HepG2 (cell line): ENCODE measurements around the gene P2RY8. TPM values are rescaled to one million over a fixed set of nuclear protein-coding genes. Genes with fewer than 3 reads are reported as not detected.

Source experiments
- EZH2 ChIP-seq: conservative IDR thresholded peaks from 2 replicates; pipeline ENCODE4 v1.6.1; 2012; ENCODE audit warnings: mild to moderate bottlenecking, low read depth, low read length, moderate library complexity
- MLXIP ChIP-seq: sonication (generic); formaldehyde crosslinking; IDR thresholded peaks from 2 replicates; pipeline ENCODE4 v1.9.0; 2021; ENCODE audit warnings: missing genetic modification reagents, borderline replicate concordance
- MTA1 ChIP-seq: sonication (generic); formaldehyde crosslinking; IDR thresholded peaks from 2 replicates; pipeline ENCODE4 v1.4.0; 2020; ENCODE audit warnings: missing genetic modification reagents, mild to moderate bottlenecking, borderline replicate concordance
- POLR2A ChIP-seq, 2 experiments: IDR thresholded peaks; 2 replicates each; pipeline ENCODE4 v1.6.1; 2011; ENCODE audit warnings: low read depth in 2 of 2, low read length in 2 of 2, mild to moderate bottlenecking in 1 of 2, moderate library complexity in 1 of 2; ENCODE audit not compliant: insufficient read depth in 1 of 2
- REPIN1 ChIP-seq: sonication (generic); formaldehyde crosslinking; IDR thresholded peaks from 2 replicates; pipeline ENCODE4 v1.8.0; 2022; ENCODE audit warnings: missing genetic modification reagents, low read depth, mild to moderate bottlenecking, borderline replicate concordance
- SALL2 ChIP-seq: sonication (generic); formaldehyde crosslinking; IDR thresholded peaks from 2 replicates; pipeline ENCODE4 v1.8.1; 2023; ENCODE audit warnings: mild to moderate bottlenecking, missing genetic modification reagents, inconsistent platforms
- TCF12 ChIP-seq, 2 experiments: fragments of 450-650 bp in 1 of 2; sonication (generic) in 1 of 2; formaldehyde crosslinking in 1 of 2; IDR thresholded peaks; 2 replicates each; pipeline versions ENCODE4 v1.6.1 to v1.8.0; 2017 to 2022; ENCODE audit warnings: antibody characterized with exemption in 1 of 2, mild to moderate bottlenecking in 1 of 2, missing genetic modification reagents in 1 of 2, moderate library complexity in 1 of 2
- TFE3 ChIP-seq: IDR thresholded peaks from 2 replicates; pipeline ENCODE4 v1.6.1; 2016
- ZFP37 ChIP-seq: sonication (generic); formaldehyde crosslinking; IDR thresholded peaks from 2 replicates; pipeline ENCODE4 v1.4.0; 2020; ENCODE audit warnings: missing genetic modification reagents, borderline replicate concordance
- ZNF383 ChIP-seq: sonication (generic); formaldehyde crosslinking; IDR thresholded peaks from 2 replicates; pipeline ENCODE4 v1.4.0; 2020; ENCODE audit warnings: missing genetic modification reagents, mild to moderate bottlenecking, borderline replicate concordance
- ZNF543 ChIP-seq: sonication (generic); formaldehyde crosslinking; IDR thresholded peaks from 2 replicates; pipeline ENCODE4 v1.4.0; 2020; ENCODE audit warnings: mild to moderate bottlenecking, missing genetic modification reagents
- ZNF552 ChIP-seq: sonication (generic); formaldehyde crosslinking; IDR thresholded peaks from 2 replicates; pipeline ENCODE4 v1.9.0; 2022; ENCODE audit warnings: missing genetic modification reagents, mild to moderate bottlenecking, borderline replicate concordance
- ZNF777 ChIP-seq: sonication (generic); formaldehyde crosslinking; IDR thresholded peaks from 2 replicates; pipeline ENCODE4 v1.4.0; 2020; ENCODE audit warnings: missing genetic modification reagents
- polyA plus RNA-seq, 8 experiments: library from polyadenylated mRNA; depleted of rRNA in 3 of 8; stranded (reverse) in 7 of 8; unstranded in 1 of 8; fragments of >200 nt; fragmentation: Illumina TruSeq in 4 of 8; extraction: Trizol in 4 of 8; gene quantifications; 2 replicates each; pipeline versions ENCODE4 v1.2.1 to v1.2.3, GENCODE V29; 2011 to 2016; ENCODE audit warnings: low read depth in 4 of 8, missing spikeins in 1 of 8, mixed read lengths in 1 of 8; ENCODE audit not compliant: insufficient read depth in 1 of 8
- total RNA-seq, 5 experiments: library from RNA; depleted of rRNA; stranded (reverse); fragments of >200 nt; fragmentation: Illumina TruSeq; extraction: Trizol; gene quantifications; 2 replicates each; pipeline ENCODE4 v1.2.3, GENCODE V29; 2016; ENCODE audit warnings: low read depth in 1 of 5
- TF ChIP-seq, protein P1 (sequence below): sonication (generic); formaldehyde crosslinking; IDR thresholded peaks from 2 replicates; pipeline ENCODE4 v1.4.0; 2020; ENCODE audit warnings: missing genetic modification reagents, borderline replicate concordance
- TF ChIP-seq, protein P2 (sequence below): sonication (generic); formaldehyde crosslinking; IDR thresholded peaks from 2 replicates; pipeline ENCODE4 v1.5.1; 2020; ENCODE audit warnings: mild to moderate bottlenecking, missing genetic modification reagents
- TF ChIP-seq, protein P3 (sequence below): IDR thresholded peaks from 2 replicates; pipeline ENCODE4 v1.6.1; 2016; ENCODE audit warnings: missing biosample characterization, missing genetic modification reagents, low read depth

The P2RY8 gene
- total and polyA plus RNA-seq, 2 of the 13 experiments (the other 11 are each of a cell fraction or from before 2014, with no cell fraction given), result 1.0 to 1.3 TPM

- TF ChIP-seq, protein P1, sequence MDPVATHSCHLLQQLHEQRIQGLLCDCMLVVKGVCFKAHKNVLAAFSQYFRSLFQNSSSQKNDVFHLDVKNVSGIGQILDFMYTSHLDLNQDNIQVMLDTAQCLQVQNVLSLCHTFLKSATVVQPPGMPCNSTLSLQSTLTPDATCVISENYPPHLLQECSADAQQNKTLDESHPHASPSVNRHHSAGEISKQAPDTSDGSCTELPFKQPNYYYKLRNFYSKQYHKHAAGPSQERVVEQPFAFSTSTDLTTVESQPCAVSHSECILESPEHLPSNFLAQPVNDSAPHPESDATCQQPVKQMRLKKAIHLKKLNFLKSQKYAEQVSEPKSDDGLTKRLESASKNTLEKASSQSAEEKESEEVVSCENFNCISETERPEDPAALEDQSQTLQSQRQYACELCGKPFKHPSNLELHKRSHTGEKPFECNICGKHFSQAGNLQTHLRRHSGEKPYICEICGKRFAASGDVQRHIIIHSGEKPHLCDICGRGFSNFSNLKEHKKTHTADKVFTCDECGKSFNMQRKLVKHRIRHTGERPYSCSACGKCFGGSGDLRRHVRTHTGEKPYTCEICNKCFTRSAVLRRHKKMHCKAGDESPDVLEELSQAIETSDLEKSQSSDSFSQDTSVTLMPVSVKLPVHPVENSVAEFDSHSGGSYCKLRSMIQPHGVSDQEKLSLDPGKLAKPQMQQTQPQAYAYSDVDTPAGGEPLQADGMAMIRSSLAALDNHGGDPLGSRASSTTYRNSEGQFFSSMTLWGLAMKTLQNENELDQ (CRISPR knock-in tag), result no peak
- TF ChIP-seq, protein P2, sequence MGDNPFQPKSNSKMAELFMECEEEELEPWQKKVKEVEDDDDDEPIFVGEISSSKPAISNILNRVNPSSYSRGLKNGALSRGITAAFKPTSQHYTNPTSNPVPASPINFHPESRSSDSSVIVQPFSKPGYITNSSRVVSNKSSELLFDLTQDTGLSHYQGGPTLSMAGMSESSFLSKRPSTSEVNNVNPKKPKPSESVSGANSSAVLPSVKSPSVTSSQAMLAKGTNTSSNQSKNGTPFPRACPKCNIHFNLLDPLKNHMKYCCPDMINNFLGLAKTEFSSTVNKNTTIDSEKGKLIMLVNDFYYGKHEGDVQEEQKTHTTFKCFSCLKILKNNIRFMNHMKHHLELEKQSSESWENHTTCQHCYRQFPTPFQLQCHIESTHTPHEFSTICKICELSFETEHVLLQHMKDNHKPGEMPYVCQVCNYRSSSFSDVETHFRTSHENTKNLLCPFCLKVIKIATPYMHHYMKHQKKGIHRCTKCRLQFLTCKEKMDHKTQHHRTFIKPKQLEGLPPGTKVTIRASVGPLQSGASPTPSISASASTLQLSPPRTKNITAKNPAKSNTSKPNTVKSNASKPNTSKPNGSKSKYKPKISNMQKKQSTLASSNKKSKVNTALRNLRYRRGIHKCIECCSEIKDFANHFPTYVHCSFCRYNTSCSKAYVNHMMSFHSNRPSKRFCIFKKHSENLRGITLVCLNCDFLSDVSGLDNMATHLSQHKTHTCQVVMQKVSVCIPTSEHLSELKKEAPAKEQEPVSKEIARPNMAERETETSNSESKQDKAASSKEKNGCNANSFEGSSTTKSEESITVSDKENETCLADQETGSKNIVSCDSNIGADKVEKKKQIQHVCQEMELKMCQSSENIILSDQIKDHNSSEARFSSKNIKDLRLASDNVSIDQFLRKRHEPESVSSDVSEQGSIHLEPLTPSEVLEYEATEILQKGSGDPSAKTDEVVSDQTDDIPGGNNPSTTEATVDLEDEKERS (CRISPR knock-in tag), result no peak; the same call in 1 of the 2 replicates
- no peak for TF ChIP-seq TCF12 (IDR thresholded peaks at IDR 0.05)
- 0 out of 2 replicates have a peak, but pooled peaks have one; percentile 34 for TF ChIP-seq TCF12 (CRISPR knock-in tag; IDR thresholded peaks at IDR 0.05)
- no peak for TF ChIP-seq ZFP37 (CRISPR knock-in tag)
- no peak for TF ChIP-seq ZNF383
- TF ChIP-seq ZNF543 (CRISPR knock-in tag), result 0 out of 2 replicates have a peak, but pooled peaks have one; percentile 50
- TF ChIP-seq MLXIP (CRISPR knock-in tag), result no peak
- TF ChIP-seq EZH2, result no peak
- peak; percentile 69; the same call in 1 of the 2 replicates for TF ChIP-seq ZNF777 (CRISPR knock-in tag)
- TF ChIP-seq ZNF552 (CRISPR knock-in tag), result no peak
- peak; percentile 54; the same call in 1 of the 2 replicates for TF ChIP-seq REPIN1 (CRISPR knock-in tag)
- no peak for TF ChIP-seq POLR2A (IDR thresholded peaks at IDR 0.05; ENCODE audit: insufficient read depth in 1 of 2, low read depth in 2 of 2, low read length in 2 of 2)
- TF ChIP-seq SALL2 (CRISPR knock-in tag), result peak; percentile 76
- TF ChIP-seq, protein P3, sequence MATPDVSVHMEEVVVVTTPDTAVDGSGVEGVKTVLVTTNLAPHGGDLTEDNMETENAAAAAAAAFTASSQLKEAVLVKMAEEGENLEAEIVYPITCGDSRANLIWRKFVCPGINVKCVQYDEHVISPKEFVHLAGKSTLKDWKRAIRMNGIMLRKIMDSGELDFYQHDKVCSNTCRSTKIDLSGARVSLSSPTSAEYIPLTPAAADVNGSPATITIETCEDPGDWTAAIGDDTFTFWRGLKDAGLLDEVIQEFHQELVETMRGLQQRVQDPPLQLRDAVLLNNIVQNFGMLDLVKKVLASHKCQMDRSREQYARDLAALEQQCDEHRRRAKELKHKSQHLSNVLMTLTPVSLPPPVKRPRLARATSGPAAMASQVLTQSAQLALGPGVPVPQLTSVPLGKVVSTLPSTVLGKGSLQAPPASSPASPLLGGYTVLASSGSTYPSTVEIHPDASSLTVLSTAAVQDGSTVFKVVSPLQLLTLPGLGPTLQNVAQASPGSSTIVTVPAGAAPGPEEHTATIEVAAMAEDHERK (CRISPR knock-in tag), result no peak
- no peak for TF ChIP-seq TFE3
- TF ChIP-seq MTA1 (CRISPR knock-in tag), result 0 out of 2 replicates have a peak, but pooled peaks have one; percentile 18
These were observed at the start of gene P2RY8 (continued) for GRCh38 chrX:1537031-1537715.
